ENCODE results near the gene ATG3.
"Not testable (repeated sequence)": the region's sequence is repeated elsewhere in the genome, so short reads cannot be mapped to it uniquely, and the experiment has no call there.

DNA sequence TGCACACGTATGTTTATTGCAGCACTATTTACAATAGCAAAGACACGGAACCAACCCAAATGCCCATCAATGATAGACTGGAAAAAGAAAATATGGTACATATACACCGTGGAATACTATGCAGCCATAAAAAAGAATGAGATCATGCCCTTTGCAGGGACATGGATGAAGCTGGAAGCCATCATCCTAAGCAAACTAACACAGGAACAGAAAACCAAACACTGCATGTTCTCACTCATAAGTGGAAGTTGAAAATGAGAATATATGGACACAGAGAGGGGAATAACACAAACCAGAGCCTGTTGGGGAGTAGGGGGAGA, 67.4 kb downstream of the ATG3 start:
- TF ChIP-seq, protein P1, sequence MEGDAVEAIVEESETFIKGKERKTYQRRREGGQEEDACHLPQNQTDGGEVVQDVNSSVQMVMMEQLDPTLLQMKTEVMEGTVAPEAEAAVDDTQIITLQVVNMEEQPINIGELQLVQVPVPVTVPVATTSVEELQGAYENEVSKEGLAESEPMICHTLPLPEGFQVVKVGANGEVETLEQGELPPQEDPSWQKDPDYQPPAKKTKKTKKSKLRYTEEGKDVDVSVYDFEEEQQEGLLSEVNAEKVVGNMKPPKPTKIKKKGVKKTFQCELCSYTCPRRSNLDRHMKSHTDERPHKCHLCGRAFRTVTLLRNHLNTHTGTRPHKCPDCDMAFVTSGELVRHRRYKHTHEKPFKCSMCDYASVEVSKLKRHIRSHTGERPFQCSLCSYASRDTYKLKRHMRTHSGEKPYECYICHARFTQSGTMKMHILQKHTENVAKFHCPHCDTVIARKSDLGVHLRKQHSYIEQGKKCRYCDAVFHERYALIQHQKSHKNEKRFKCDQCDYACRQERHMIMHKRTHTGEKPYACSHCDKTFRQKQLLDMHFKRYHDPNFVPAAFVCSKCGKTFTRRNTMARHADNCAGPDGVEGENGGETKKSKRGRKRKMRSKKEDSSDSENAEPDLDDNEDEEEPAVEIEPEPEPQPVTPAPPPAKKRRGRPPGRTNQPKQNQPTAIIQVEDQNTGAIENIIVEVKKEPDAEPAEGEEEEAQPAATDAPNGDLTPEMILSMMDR (conservative IDR thresholded peaks at IDR 0.05 in 1 of 2, IDR thresholded peaks at IDR 0.05 in 1 of 2; ENCODE audit: low read depth in 1 of 2, low read length in 2 of 2) = not testable (repeated sequence)
- TF ChIP-seq EZH2 (IDR thresholded peaks at IDR 0.05; ENCODE audit: low read length, missing control alignments) = not testable (repeated sequence)
